ENCODE results near the gene CYB5R4.
"Not testable (repeated sequence)": the region's sequence is repeated elsewhere in the genome, so short reads cannot be mapped to it uniquely, and the experiment has no call there.

CYB5R4 gene

DNA sequence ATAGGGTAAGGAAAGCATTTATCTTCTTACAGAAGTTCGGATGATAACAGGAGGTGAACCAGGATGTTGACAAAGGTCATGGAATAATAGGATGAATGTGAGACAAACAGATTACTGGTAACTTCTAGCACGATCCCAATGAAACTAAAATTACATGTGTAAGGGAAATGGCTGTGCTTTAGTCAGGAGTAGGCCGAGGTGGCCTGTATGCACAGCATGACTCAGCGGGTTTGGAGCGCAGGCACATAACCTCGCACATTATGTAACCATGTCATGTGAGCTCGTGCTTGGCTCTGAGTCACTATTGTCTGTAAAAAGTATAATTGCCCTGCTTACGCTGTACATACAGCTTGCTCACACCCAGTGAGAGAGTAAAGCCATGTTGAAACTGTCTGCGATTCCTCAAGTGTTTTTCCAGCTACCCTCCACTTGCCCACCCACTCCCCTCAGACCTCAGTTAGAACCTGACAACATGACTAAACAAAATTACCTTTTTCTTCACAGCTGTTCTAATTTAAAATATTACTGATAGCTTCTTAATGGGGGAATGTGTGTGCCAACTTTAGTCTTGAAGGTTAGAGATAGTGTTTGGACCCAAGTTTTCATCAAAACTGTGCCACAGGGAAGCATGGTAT is 8.2 kb downstream of the CYB5R4 start:
- peak; percentile 98 for DNase-seq

- peak; percentile 9 for DNase-seq
Observed at GRCh38 chr6:83868639-83869038, 9.2 kb downstream of the CYB5R4 start.

DNA sequence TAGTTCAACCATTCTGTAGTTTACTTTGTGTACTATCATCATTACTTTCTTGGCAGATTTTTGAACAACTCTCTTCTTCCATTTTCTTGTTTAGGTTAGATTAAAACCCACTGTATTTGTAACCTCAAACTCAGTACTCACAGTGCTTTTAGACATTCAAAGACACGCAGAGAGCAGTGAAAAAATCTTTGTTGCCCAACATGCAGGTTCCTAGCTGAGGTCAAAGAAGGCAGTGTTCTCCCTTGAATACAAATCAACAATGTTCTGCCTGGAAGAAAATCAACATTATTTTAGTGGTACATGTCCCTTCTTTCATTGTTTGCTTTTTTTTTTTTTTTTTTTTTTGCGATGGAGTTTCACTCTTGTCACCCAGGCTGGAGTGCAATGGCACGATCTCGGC is 11.2 kb downstream of the CYB5R4 start:
- no peak for DNase-seq

GRCh38 chr6:83872386-83873118 is 13.1 kb downstream of the CYB5R4 start:
- no peak for DNase-seq

GRCh38 chr6:83873869-83874268 is 14.4 kb downstream of the CYB5R4 start:
- no peak for DNase-seq

GRCh38 chr6:83875843-83876242 is 16.4 kb downstream of the CYB5R4 start:
- DNase-seq: peak; percentile 47

- no peak for DNase-seq
Observed at GRCh38 chr6:83878902-83879644, 19.6 kb downstream of the CYB5R4 start.

DNA sequence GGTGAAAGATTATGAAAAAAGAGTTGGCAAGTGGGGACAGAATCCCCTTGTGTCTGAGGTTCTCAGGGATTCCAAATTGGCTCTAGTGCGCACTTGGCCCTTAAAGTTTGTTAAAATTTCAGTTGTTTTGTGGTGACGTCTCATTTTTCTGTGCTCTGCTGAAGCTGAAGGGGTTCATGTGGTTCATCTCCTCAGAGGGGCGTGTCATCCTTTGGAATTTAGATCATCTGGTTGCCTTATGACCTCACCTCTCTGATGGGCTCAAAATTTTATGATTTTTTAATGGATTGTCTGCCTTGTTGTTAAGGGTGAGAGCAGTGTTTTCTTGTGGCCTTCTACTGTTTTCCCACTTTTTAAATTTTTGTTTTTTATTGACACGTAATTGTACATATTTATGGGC is 20.3 kb downstream of the CYB5R4 start:
- no peak for DNase-seq

DNA sequence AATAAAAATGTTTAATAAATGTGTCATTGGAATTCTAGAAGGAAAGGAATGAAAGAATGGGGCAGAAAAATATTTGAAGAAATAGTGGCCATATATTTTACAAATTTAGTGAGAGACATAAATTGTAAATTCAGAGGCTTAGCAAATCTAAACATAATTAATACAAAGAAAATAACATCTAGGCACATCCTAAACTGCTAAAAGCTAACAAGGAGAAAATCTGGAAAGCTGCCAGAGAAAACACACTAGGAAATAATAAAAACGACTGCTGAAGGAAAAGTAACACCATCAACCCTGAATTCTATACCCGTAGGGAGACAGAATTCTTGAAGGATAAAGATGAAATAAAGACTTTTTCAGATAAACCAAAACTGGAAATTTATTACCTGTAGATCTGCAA is 23.8 kb downstream of the CYB5R4 start:
- no peak for DNase-seq

DNA sequence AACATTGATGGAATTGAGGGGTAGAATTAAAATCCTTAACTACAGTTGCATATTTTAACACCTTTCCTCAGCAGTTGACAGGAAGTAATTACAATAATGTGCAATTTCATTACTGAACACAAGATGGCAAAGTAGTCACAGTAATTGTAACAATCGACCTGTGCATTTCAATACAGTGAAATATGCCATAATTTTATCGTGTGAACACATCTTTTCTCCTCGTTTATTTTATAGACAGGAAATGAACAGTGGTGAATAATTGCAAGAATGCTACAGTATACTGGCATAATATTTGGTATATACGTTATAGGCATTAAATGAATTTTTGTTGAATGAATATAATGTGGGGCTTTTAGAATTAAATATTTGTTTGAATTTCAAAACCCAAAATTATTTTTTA is 25.0 kb downstream of the CYB5R4 start:
- DNase-seq: peak; percentile 60

DNA sequence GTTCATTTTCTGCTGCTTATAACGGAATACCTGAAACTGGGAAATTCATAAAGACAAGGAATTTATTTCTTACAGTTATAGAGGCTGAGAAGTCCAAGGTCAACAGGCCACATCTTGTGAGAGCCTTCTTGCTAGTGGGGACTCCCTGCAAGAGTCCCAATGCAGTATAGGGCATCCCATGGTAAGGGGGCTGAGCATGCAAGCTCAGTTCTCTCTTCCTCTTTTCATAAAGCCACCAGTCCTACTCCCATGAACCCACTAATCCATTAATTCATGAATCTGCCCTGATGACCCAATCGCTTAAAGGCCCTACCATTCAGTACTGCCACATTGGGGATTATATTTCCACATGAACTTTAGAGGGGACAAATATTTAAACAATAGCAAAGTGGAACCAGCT is 26.5 kb downstream of the CYB5R4 start:
- DNase-seq: peak; percentile 25

DNA sequence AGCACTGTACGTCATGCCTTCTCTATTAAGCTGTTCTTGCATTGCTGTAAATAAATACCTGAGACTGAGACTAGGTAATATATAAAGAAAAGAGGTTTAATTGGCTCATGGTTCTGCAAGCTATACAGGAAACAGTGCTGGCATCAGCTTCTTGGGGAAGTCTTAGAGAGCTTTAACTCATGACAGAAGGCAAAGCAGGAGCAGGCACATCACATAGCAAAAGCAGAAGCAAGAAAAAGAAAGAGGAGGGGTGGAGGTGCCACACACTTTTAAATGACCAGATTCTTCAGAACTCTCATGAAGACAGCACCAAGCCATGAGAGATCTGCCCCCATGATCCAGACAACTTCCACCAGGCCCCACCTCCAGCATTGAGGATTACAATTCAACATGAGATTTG is 30.1 kb downstream of the CYB5R4 start:
- peak; percentile 30 for DNase-seq

GRCh38 chr6:83890520-83890919 is 31.0 kb downstream of the CYB5R4 start:
- DNase-seq: no peak

DNA sequence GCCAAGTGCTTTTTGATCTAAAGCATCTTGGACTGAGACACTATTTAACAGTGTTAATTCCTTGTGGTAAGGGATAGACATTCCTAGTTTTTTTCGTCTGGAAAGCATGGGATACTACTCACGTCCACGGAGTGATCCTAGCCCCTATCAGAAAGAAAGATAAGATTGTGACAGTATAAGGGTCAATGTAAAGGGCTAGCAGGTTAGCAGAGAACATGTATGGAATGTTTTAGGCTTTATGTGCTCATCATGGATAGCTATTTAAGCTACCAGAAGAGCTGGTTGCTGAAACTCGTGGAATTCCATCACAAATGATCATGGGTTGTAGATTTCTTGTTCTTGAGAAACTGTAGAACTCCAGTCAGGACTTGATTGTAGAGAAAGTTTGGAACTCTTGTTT is 32.1 kb downstream of the CYB5R4 start:
- no peak for DNase-seq

- DNase-seq: no peak
Observed at GRCh38 chr6:83893024-83893423, 33.5 kb downstream of the CYB5R4 start.

DNA sequence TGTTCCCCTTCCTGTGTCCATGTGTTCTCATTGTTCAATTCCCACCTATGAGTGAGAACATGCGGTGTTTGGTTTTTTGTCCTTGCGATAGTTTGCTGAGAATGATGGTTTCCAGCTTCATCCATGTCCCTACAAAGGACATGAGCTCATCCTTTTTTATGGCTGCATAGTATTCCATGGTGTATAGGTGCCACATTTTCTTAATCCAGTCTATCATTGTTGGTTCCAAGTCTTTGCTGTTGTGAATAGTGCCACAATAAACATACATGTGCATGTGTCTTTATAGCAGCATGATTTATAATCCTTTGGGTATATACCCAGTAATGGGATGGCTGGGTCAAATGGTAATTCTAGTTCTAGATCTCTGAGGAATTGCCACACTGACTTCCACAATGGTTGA is 37.6 kb downstream of the CYB5R4 start:
- not testable (repeated sequence) for DNase-seq

DNA sequence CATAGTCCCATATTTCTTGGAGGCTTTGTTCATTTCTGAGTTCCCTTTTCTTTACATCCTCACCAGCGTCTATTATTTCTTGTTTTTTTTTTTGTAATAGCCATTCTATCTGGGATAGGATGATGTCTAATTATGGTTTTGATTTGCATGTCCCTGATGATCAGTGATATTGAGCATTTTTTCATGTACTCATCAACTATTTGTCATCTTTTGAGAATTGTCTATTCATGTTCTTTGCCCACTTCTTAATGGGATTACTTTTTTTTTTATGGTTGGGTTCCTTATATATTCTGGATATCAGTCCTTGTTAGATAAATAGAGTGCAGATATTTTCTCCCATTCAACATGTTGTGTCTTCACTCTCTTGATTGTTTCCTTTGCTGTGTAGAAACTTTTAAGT is 42.1 kb downstream of the CYB5R4 start:
- no peak for DNase-seq

GRCh38 chr6:83904395-83904794 is 44.9 kb downstream of the CYB5R4 start:
- DNase-seq: no peak

- DNase-seq: no peak
Observed at GRCh38 chr6:83905648-83906047, 46.2 kb downstream of the CYB5R4 start.

DNA sequence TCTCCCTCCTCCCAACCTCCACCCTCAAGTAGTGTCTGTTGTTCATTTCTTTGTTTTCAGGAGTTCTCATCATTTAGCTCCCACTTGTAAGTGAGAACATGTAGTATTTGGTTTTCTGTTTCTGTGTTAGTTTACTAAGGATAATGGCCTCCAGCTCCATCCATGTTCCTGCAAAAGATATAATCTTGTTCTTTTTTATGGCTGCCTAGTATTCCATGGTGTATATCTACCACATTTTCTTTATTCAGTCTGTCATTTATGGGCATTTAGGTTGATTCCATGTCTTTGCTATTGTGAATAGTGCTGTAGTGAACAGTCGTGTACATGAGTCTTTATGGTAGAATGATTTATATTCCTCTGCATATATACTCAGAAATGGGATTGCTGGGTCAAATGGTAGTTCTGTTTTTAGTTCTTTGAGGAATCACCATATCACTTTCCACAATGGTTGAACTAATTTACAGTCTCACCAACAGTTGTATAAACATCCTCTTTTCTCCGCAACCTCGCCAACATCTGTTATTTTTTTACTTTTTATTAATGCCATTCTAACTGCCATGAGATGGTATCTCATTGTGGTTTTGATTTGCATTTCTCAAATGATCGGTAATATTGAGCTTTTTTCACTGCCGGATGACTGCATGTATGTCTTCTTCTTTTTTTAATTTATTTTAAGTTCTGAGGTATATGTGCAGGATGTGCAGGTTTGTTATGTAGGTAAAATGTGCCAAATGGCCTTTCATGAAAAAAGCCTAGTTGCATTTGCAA is 48.3 kb downstream of the CYB5R4 start:
- not testable (repeated sequence) for DNase-seq

GRCh38 chr6:83908813-83909212 is 49.3 kb downstream of the CYB5R4 start:
- DNase-seq: no peak

GRCh38 chr6:83911278-83911677 is 51.8 kb downstream of the CYB5R4 start:
- DNase-seq: no peak

- no peak for DNase-seq
Observed at GRCh38 chr6:83914953-83915352, 55.5 kb downstream of the CYB5R4 start.

Measured in inflammatory macrophage treated with lipopolysaccharide for 4 hours (primary cell).